Keratinocyte (primary cell): ENCODE results near the gene NAA10.

Experiments used
- EZH2 ChIP-seq: IDR thresholded peaks from one replicate; pipeline ENCODE4 v1.6.1; 2012; ENCODE audit warnings: inconsistent platforms, mild to moderate bottlenecking, low read length, moderate library complexity
- TF ChIP-seq, protein P1 (sequence below), 3 experiments: IDR thresholded peaks in 1 of 3; conservative IDR thresholded peaks in 1 of 3; optimal IDR thresholded peaks in 1 of 3; 2 replicates in 2 of 3; 3 replicates in 1 of 3; pipeline versions ENCODE3 to v1.5.1; 2011; ENCODE audit warnings: low read length in 3 of 3, mild to moderate bottlenecking in 3 of 3, moderate library complexity in 2 of 3, control low read depth in 1 of 3, inconsistent platforms in 1 of 3; ENCODE audit not compliant: insufficient read depth in 2 of 3; ENCODE audit errors: extremely low read depth in 1 of 3

- TF ChIP-seq, protein P1, sequence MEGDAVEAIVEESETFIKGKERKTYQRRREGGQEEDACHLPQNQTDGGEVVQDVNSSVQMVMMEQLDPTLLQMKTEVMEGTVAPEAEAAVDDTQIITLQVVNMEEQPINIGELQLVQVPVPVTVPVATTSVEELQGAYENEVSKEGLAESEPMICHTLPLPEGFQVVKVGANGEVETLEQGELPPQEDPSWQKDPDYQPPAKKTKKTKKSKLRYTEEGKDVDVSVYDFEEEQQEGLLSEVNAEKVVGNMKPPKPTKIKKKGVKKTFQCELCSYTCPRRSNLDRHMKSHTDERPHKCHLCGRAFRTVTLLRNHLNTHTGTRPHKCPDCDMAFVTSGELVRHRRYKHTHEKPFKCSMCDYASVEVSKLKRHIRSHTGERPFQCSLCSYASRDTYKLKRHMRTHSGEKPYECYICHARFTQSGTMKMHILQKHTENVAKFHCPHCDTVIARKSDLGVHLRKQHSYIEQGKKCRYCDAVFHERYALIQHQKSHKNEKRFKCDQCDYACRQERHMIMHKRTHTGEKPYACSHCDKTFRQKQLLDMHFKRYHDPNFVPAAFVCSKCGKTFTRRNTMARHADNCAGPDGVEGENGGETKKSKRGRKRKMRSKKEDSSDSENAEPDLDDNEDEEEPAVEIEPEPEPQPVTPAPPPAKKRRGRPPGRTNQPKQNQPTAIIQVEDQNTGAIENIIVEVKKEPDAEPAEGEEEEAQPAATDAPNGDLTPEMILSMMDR (optimal IDR thresholded peaks at IDR 0.05 in 1 of 3, IDR thresholded peaks at IDR 0.05 in 1 of 3, conservative IDR thresholded peaks at IDR 0.05 in 1 of 3; ENCODE audit: extremely low read depth in 1 of 3, insufficient read depth in 2 of 3, low read length in 3 of 3), result no peak
- TF ChIP-seq EZH2, result no peak
These were observed 9.4 kb upstream of the NAA10 start, which contains the start of gene RENBP for GRCh38 chrX:153944140-153944799.
